ENCODE measurements around the gene SCN7A.

- TF ChIP-seq, protein P1, sequence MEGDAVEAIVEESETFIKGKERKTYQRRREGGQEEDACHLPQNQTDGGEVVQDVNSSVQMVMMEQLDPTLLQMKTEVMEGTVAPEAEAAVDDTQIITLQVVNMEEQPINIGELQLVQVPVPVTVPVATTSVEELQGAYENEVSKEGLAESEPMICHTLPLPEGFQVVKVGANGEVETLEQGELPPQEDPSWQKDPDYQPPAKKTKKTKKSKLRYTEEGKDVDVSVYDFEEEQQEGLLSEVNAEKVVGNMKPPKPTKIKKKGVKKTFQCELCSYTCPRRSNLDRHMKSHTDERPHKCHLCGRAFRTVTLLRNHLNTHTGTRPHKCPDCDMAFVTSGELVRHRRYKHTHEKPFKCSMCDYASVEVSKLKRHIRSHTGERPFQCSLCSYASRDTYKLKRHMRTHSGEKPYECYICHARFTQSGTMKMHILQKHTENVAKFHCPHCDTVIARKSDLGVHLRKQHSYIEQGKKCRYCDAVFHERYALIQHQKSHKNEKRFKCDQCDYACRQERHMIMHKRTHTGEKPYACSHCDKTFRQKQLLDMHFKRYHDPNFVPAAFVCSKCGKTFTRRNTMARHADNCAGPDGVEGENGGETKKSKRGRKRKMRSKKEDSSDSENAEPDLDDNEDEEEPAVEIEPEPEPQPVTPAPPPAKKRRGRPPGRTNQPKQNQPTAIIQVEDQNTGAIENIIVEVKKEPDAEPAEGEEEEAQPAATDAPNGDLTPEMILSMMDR (IDR thresholded peaks at IDR 0.05), result no peak
- TF ChIP-seq POLR2A (IDR thresholded peaks at IDR 0.05), result no peak
Observed at GRCh38 chr2:166393008-166393407, 101.0 kb downstream of the SCN7A start.

Data from esophagus squamous epithelium (tissue), 4 donors.